Sigmoid colon (tissue), 7 donors: ENCODE data around the gene COL23A1. TPM values are rescaled to one million over a fixed set of nuclear protein-coding genes. Genes with fewer than 3 reads are reported as not detected.
"Not testable (repeated sequence)": the region's sequence is repeated elsewhere in the genome, so short reads cannot be mapped to it uniquely, and the experiment has no call there.

Source experiments
- DNase-seq: peaks from one replicate; pipeline ENCODE4 v3.0.0-alpha.2; 2019
- H3K27ac ChIP-seq, 4 donors: fragments of 200-600 bp; sonication (generic); one replicate each; pipeline ENCODE4 v1.5.1; 2016 to 2019; ENCODE audit warnings: mild to moderate bottlenecking in 1 of 4
- H3K27me3 ChIP-seq, 3 donors: fragments of 200-600 bp; sonication (generic); one replicate each; pipeline ENCODE4 v1.5.1; 2019; ENCODE audit warnings: mild to moderate bottlenecking in 1 of 3
- H3K36me3 ChIP-seq, 4 donors: fragments of 200-600 bp; sonication (generic); one replicate each; pipeline ENCODE4 v1.5.1; 2016 to 2019
- H3K4me1 ChIP-seq, 4 donors: fragments of 200-600 bp; sonication (generic); one replicate each; pipeline ENCODE4 v1.5.1; 2017 to 2019
- H3K4me3 ChIP-seq, 4 donors: fragments of 200-600 bp; sonication (generic); one replicate each; pipeline ENCODE4 v1.5.1; 2017 to 2019; ENCODE audit warnings: mild to moderate bottlenecking in 2 of 4, moderate library complexity in 1 of 4
- H3K9me3 ChIP-seq, 4 donors: fragments of 200-600 bp in 3 of 4; sonication (generic) in 3 of 4; one replicate each; pipeline versions ENCODE4 v1.5.1 to v1.6.1; 2013 to 2019
- CTCF ChIP-seq, 4 experiments: fragments of 450-650 bp in 3 of 4; fragments of 200-600 bp in 1 of 4; IDR thresholded peaks; one replicate each; pipeline ENCODE4 v1.5.1; 2016 to 2019; ENCODE audit warnings: antibody characterized with exemption in 4 of 4, mild to moderate bottlenecking in 3 of 4, moderate library complexity in 2 of 4
- EP300 ChIP-seq, 4 donors: sonication (generic); formaldehyde crosslinking; IDR thresholded peaks; one replicate each; pipeline ENCODE4 v1.6.1; 2017; ENCODE audit warnings: antibody characterized with exemption in 4 of 4
- POLR2A ChIP-seq, 2 donors: fragments of 450-650 bp; IDR thresholded peaks; one replicate each; pipeline ENCODE4 v1.6.1; 2016; ENCODE audit warnings: antibody characterized with exemption in 2 of 2, mild to moderate bottlenecking in 2 of 2, moderate library complexity in 2 of 2
- POLR2AphosphoS5 ChIP-seq, 4 donors: sonication (generic); formaldehyde crosslinking; IDR thresholded peaks; one replicate each; pipeline ENCODE4 v1.6.1; 2017; ENCODE audit warnings: antibody characterized with exemption in 4 of 4
- WGBS, 2 donors: extraction: QIAGEN DNeasy Blood & Tissue Kit; methylation state at CpG; one replicate each; pipeline ENCODE4 v1.1.7; 2013; 5-methylcytosine and 5-hydroxymethylcytosine counted together
- intact Hi-C: fragments of 100-400 bp; cut with DNase I; formaldehyde crosslinking; loops from one replicate; pipeline ENCODE4 v1.15.1; 2023
- polyA plus RNA-seq, 3 donors: library from polyadenylated mRNA; stranded (reverse); fragments of 200-250 nt; gene quantifications; one replicate each; pipeline ENCODE4 v1.2.3, GENCODE V29; 2013
- total RNA-seq, 4 donors: library from RNA; depleted of rRNA; stranded (reverse); fragments of >200 nt; gene quantifications; one replicate each; pipeline ENCODE4 v1.1.0, GENCODE V29; 2016
- donor health status: healthy with polysubstance abuse.
- donor health status: Bipolar disorder and iron deficiency.
- donor health status: healthy.

COL23A1 gene
- total and polyA plus RNA-seq, 7 donors, result 0.28 to 1.2 (median 0.57) TPM; not detected in 1

- DNase-seq, result peak; percentile 28
- no peak overlapping the region for H3K4me3 ChIP-seq
- intact Hi-C loops, result loop anchor here (10.0 kb wide), 1 partner anchor 1355 kb away; the partner anchor contains the start of gene RUFY1
- 88 to 91% methylated on average over 12 of the region's 12 CpGs for WGBS, 2 donors
- no peak overlapping the region for H3K27ac ChIP-seq
- H3K9me3 ChIP-seq, result no peaks in the 10 kb centered on the region
- TF ChIP-seq POLR2A (IDR thresholded peaks at IDR 0.05), result no peak
- TF ChIP-seq EP300 (IDR thresholded peaks at IDR 0.05), result no peak
- TF ChIP-seq CTCF (IDR thresholded peaks at IDR 0.05), result no peak
- TF ChIP-seq POLR2AphosphoS5 (IDR thresholded peaks at IDR 0.05), result no peak
- no peaks in the 10 kb centered on the region for H3K27me3 ChIP-seq
- no peaks in the 10 kb centered on the region for H3K36me3 ChIP-seq
- peaks cover 0 to 5% (median 2%) of the 10 kb centered on the region in 4 donors for H3K4me1 ChIP-seq
These were observed 390.4 kb downstream of the COL23A1 start for GRCh38 chr5:178199581-178200434.

- H3K9me3 ChIP-seq, result no peaks in the 10 kb centered on the region
- DNase-seq, result peak; percentile 18
- H3K27me3 ChIP-seq, result no peaks in the 10 kb centered on the region
- intact Hi-C loops, result no loop called here
- 79 to 86% methylated on average over 11 of the region's 11 CpGs for WGBS, 2 donors
- TF ChIP-seq CTCF (IDR thresholded peaks at IDR 0.05) (no peak), POLR2A (IDR thresholded peaks at IDR 0.05) (no peak), EP300 (IDR thresholded peaks at IDR 0.05) (no peak), POLR2AphosphoS5 (IDR thresholded peaks at IDR 0.05) (no peak)
- no peak overlapping the region for H3K27ac ChIP-seq
- H3K4me1 ChIP-seq, result peaks cover 0 to 3% (median under 1%) of the 10 kb centered on the region in 4 donors
- H3K4me3 ChIP-seq, result no peak overlapping the region
- no peaks in the 10 kb centered on the region for H3K36me3 ChIP-seq
These were observed 391.5 kb downstream of the COL23A1 start for GRCh38 chr5:178198706-178199105.

GRCh38 chr5:178198151-178198550, 392.0 kb downstream of the COL23A1 start:
- peak; percentile 14 for DNase-seq
- H3K36me3 ChIP-seq, H3K27ac ChIP-seq, H3K9me3 ChIP-seq, H3K27me3 ChIP-seq, intact Hi-C loops, H3K4me1 ChIP-seq, H3K4me3 ChIP-seq: not testable (repeated sequence)
- WGBS, 2 donors, result 74 to 89% methylated on average over 11 of the region's 11 CpGs

GRCh38 chr5:178196986-178197385, 393.2 kb downstream of the COL23A1 start:
- peak; percentile 32 for DNase-seq
- TF ChIP-seq POLR2AphosphoS5 (IDR thresholded peaks at IDR 0.05) (no peak), EP300 (IDR thresholded peaks at IDR 0.05) (no peak), CTCF (IDR thresholded peaks at IDR 0.05) (no peak), POLR2A (IDR thresholded peaks at IDR 0.05) (no peak)
- no peaks in the 10 kb centered on the region for H3K36me3 ChIP-seq
- no peaks in the 10 kb centered on the region for H3K27me3 ChIP-seq
- WGBS, 2 donors, result 82 to 89% methylated on average over 8 of the region's 8 CpGs
- H3K4me3 ChIP-seq, result no peak overlapping the region
- H3K4me1 ChIP-seq, result no peaks in the 10 kb centered on the region
- intact Hi-C loops, result no loop called here
- no peaks in the 10 kb centered on the region for H3K9me3 ChIP-seq
- H3K27ac ChIP-seq, result no peak overlapping the region

GRCh38 chr5:178196281-178196812, 393.8 kb downstream of the COL23A1 start:
- WGBS, 2 donors, result 89% methylated on average over 7 of the region's 7 CpGs
- TF ChIP-seq CTCF (IDR thresholded peaks at IDR 0.05) (no peak), POLR2AphosphoS5 (IDR thresholded peaks at IDR 0.05) (no peak), POLR2A (IDR thresholded peaks at IDR 0.05) (no peak), EP300 (IDR thresholded peaks at IDR 0.05) (no peak)
- intact Hi-C loops, result no loop called here

More at GRCh38 chr5:178196281-178196812, 393.8 kb downstream of the COL23A1 start:
- no peaks in the 10 kb centered on the region for H3K4me1 ChIP-seq
- DNase-seq, result peak; percentile 6
- H3K36me3 ChIP-seq, result no peaks in the 10 kb centered on the region
- no peaks in the 10 kb centered on the region for H3K9me3 ChIP-seq
- H3K27ac ChIP-seq, result no peak overlapping the region
- no peaks in the 10 kb centered on the region for H3K27me3 ChIP-seq
- H3K4me3 ChIP-seq, result no peak overlapping the region
